ENCODE results near the gene TBC1D14. TPM values are rescaled to one million over a fixed set of nuclear protein-coding genes. Genes with fewer than 3 reads are reported as not detected.
"Not testable (repeated sequence)": the region's sequence is repeated elsewhere in the genome, so short reads cannot be mapped to it uniquely, and the experiment has no call there.

TBC1D14 gene
- total and polyA plus RNA-seq, 5 donors from 2014 or later = 46.6 to 67.7 (median 52.2) TPM

DNA sequence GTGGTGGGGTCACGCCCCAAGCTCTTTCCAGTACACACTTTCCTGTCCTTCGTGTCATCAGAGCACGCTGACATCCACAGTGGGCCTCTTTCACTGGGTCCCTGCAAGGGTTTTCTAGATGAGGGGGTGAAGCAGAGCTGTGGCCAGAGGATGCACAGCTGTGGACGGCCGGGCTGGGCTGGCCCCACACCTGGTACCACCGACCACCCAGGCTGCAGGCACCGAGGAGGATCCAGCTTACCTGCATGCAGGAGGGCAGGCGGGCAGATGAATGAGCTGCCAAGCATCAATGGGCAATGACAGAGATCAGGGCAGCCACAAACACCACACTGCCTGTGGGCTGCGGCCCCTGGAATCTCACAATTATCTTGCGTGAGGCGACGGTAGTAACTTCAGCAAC is 167.7 kb downstream of the TBC1D14 start:
- Histone ChIP-seq H3K27ac (ENCODE audit: insufficient read depth, low read length, poor library complexity, severe bottlenecking) (no peak overlapping the region), H3K27me3 (ENCODE audit: control insufficient read depth, insufficient read depth, low read length) (no peaks in the 10 kb centered on the region), H3K9me3 (ENCODE audit: control insufficient read depth in 2 of 2, low read length in 2 of 2) (no peaks in the 10 kb centered on the region), H3K36me3 (ENCODE audit: control insufficient read depth, insufficient read depth, low read length) (no peaks in the 10 kb centered on the region), H3K4me1 (ENCODE audit: control insufficient read depth, insufficient read depth, low read length, poor library complexity, severe bottlenecking) (no peaks in the 10 kb centered on the region), H3K4me3 (ENCODE audit: low read depth, low read length) (no peak overlapping the region)
- ATAC-seq (ENCODE audit: low read depth in 2 of 2) (no peak), DNase-seq (no peak)
- Mint-ChIP-seq H3K27ac (no peak overlapping the region), H3K9me3 (peaks cover 0 to 3% (median 0%) of the 10 kb centered on the region in 7 donors), H3K27me3 (peaks cover 30% of the 10 kb centered on the region), H3K4me3 (no peak overlapping the region), H3K4me1 (no peaks in the 10 kb centered on the region), H3K36me3 (no peaks in the 10 kb centered on the region)

DNA sequence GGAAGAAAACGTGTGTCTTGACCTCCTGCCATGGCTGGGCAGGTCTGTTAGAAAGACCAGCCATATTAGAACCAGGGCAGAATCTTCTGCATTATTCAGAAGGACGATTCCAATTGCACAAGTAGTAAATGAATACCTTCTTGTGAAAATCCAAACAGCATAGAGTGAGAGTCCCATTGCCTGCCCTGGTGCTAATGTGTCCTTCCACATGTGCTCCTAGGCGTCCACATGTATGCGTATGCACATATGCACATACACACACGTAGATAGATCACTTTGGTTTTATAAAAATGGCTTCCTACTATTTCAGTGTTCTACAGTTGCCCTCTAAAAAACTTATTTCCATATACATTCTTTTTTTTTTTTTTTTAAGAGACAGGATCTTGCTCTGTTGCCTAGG is 168.4 kb downstream of the TBC1D14 start:
- Mint-ChIP-seq H3K27me3 (peaks cover 35% of the 10 kb centered on the region), H3K4me1 (no peaks in the 10 kb centered on the region), H3K9me3 (peaks cover 0 to 5% (median 0%) of the 10 kb centered on the region in 7 donors), H3K4me3 (no peak overlapping the region), H3K27ac (no peak overlapping the region), H3K36me3 (no peaks in the 10 kb centered on the region)
- Histone ChIP-seq H3K4me3 (ENCODE audit: low read depth, low read length) (no peak overlapping the region), H3K36me3 (ENCODE audit: control insufficient read depth, insufficient read depth, low read length) (no peaks in the 10 kb centered on the region), H3K9me3 (ENCODE audit: control insufficient read depth in 2 of 2, low read length in 2 of 2) (no peaks in the 10 kb centered on the region), H3K27ac (ENCODE audit: insufficient read depth, low read length, poor library complexity, severe bottlenecking) (no peak overlapping the region), H3K4me1 (ENCODE audit: control insufficient read depth, insufficient read depth, low read length, poor library complexity, severe bottlenecking) (no peaks in the 10 kb centered on the region), H3K27me3 (ENCODE audit: control insufficient read depth, insufficient read depth, low read length) (peaks cover 3% of the 10 kb centered on the region)
- no peak for ATAC-seq (ENCODE audit: low read depth in 2 of 2)
- no peak for DNase-seq

DNA sequence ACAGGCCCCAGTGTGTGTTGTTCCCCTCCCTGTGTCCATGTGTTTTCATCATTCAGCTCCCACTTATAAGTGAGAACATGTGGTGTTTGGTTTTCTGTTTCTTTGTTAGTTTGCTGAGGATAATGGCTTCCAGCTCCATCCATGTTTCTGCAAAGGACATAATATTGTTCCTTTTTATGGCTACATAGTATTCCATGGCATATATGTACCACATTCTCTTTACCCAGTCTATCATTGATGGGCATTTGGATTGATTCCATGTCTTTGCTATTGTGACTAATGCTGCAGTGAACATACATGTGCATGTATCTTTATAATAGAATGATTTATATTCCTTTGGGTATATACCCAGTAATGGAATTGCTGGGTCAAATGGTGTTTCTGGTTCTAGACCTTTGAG is 169.9 kb downstream of the TBC1D14 start:
- ATAC-seq (ENCODE audit: low read depth in 2 of 2); H3K36me3 ChIP-seq (ENCODE audit: control insufficient read depth, insufficient read depth, low read length); H3K27me3 ChIP-seq (ENCODE audit: control insufficient read depth, insufficient read depth, low read length); H3K4me3 Mint-ChIP-seq; H3K4me1 Mint-ChIP-seq; H3K9me3 Mint-ChIP-seq; H3K27ac ChIP-seq (ENCODE audit: insufficient read depth, low read length, poor library complexity, severe bottlenecking); H3K4me3 ChIP-seq (ENCODE audit: low read depth, low read length); H3K27ac Mint-ChIP-seq; DNase-seq; H3K9me3 ChIP-seq (ENCODE audit: control insufficient read depth in 2 of 2, low read length in 2 of 2); H3K36me3 Mint-ChIP-seq; H3K4me1 ChIP-seq (ENCODE audit: control insufficient read depth, insufficient read depth, low read length, poor library complexity, severe bottlenecking): not testable (repeated sequence)
- peaks cover 48% of the 10 kb centered on the region for H3K27me3 Mint-ChIP-seq

GRCh38 chr4:7079909-7080308 is 170.3 kb downstream of the TBC1D14 start:
- H3K9me3 Mint-ChIP-seq; ATAC-seq (ENCODE audit: low read depth in 2 of 2); DNase-seq; H3K9me3 ChIP-seq (ENCODE audit: control insufficient read depth in 2 of 2, low read length in 2 of 2); H3K4me1 Mint-ChIP-seq; H3K27me3 ChIP-seq (ENCODE audit: control insufficient read depth, insufficient read depth, low read length); H3K4me3 Mint-ChIP-seq; H3K36me3 Mint-ChIP-seq; H3K27ac ChIP-seq (ENCODE audit: insufficient read depth, low read length, poor library complexity, severe bottlenecking); H3K27ac Mint-ChIP-seq; H3K4me3 ChIP-seq (ENCODE audit: low read depth, low read length); H3K4me1 ChIP-seq (ENCODE audit: control insufficient read depth, insufficient read depth, low read length, poor library complexity, severe bottlenecking); H3K36me3 ChIP-seq (ENCODE audit: control insufficient read depth, insufficient read depth, low read length): not testable (repeated sequence)
- peaks cover 53% of the 10 kb centered on the region for H3K27me3 Mint-ChIP-seq

Other genes with a start within 250 kb of the TBC1D14 start
- not detected for gene S100P, start 215.9 kb upstream of the TBC1D14 start, total RNA-seq
- 1 to 10 TPM in 3 of 4 donors, not detected in 1; 1.2 to 4.1 (median 1.5) TPM for gene S100P, start 215.9 kb upstream of the TBC1D14 start, polyA plus RNA-seq
- gene MRFAP1L1, start 200.0 kb upstream of the TBC1D14 start, total RNA-seq = 32.6 TPM
- gene MRFAP1L1, start 200.0 kb upstream of the TBC1D14 start, polyA plus RNA-seq = 100 to 1,000 TPM; 139 to 156 (median 150) TPM
- gene BLOC1S4, start 193.7 kb upstream of the TBC1D14 start, total RNA-seq = 27.5 TPM
- gene BLOC1S4, start 193.7 kb upstream of the TBC1D14 start, polyA plus RNA-seq = 100 to 1,000 TPM in 1 of 4 donors, 10 to 100 TPM in 3; 81.1 to 103 (median 94.8) TPM
- 25.3 TPM for gene KIAA0232, start 127.1 kb upstream of the TBC1D14 start, total RNA-seq
- 10 to 100 TPM in 2 of 4 donors, 1 to 10 TPM in 2; 5.6 to 16.7 (median 10.8) TPM for gene KIAA0232, start 127.1 kb upstream of the TBC1D14 start, polyA plus RNA-seq
- gene TADA2B, start 133.5 kb downstream of the TBC1D14 start, total RNA-seq = 36.6 TPM
- 1 to 10 TPM; 3.0 to 3.9 (median 3.6) TPM for gene TADA2B, start 133.5 kb downstream of the TBC1D14 start, polyA plus RNA-seq
- 46.1 TPM for gene GRPEL1, start 158.2 kb downstream of the TBC1D14 start, total RNA-seq
- 10 to 100 TPM; 43.6 to 62.4 (median 53.2) TPM for gene GRPEL1, start 158.2 kb downstream of the TBC1D14 start, polyA plus RNA-seq